Mesothelial cell of epicardium (in vitro differentiated cells): ENCODE measurements around the gene OR2T35. TPM values are rescaled to one million over a fixed set of nuclear protein-coding genes. Genes with fewer than 3 reads are reported as not detected.

Experiments used
- DNase-seq, 2 experiments: peaks; one replicate each; pipeline ENCODE4 v3.0.0; 2021; ENCODE audit warnings: low spot score in 2 of 2; ENCODE audit not compliant: unreplicated experiment in 2 of 2
- H3K27ac Mint-ChIP-seq: 2 replicates; pipeline ENCODE4 v1.8.0; 2021; ENCODE audit warnings: mixed read lengths
- H3K27me3 Mint-ChIP-seq: 2 replicates; pipeline ENCODE4 v1.8.0; 2021; ENCODE audit warnings: low read depth, mixed read lengths
- H3K36me3 Mint-ChIP-seq: 2 replicates; pipeline ENCODE4 v1.8.0; 2021; ENCODE audit warnings: mixed read lengths
- H3K4me1 Mint-ChIP-seq: 2 replicates; pipeline ENCODE4 v1.8.0; 2021; ENCODE audit warnings: mixed read lengths
- H3K4me3 Mint-ChIP-seq: 2 replicates; pipeline ENCODE4 v1.8.0; 2021; ENCODE audit warnings: mild to moderate bottlenecking, moderate library complexity, mixed read lengths
- H3K9me3 Mint-ChIP-seq: 2 replicates; pipeline ENCODE4 v1.8.0; 2021; ENCODE audit warnings: mixed read lengths
- CTCF ChIP-seq: fragments of 200-600 bp; sonication (generic); IDR thresholded peaks from one replicate; pipeline ENCODE4 v1.5.0; 2021; ENCODE audit warnings: antibody characterized with exemption; ENCODE audit not compliant: unreplicated experiment
- total RNA-seq: library from RNA; stranded (reverse); gene quantifications from 3 replicates; pipeline ENCODE4 v1.2.1, GENCODE V29; 2021

Gene OR2T35
- total RNA-seq, 1 donor from 2014 or later, result not detected

- H3K27ac Mint-ChIP-seq, result no peak overlapping the region
- no peak for TF ChIP-seq CTCF
- DNase-seq, result no peak
- no peak overlapping the region for H3K4me3 Mint-ChIP-seq
- H3K9me3 Mint-ChIP-seq, result peaks cover 79% of the 10 kb centered on the region
- H3K4me1 Mint-ChIP-seq, result no peaks in the 10 kb centered on the region
- H3K36me3 Mint-ChIP-seq, result no peaks in the 10 kb centered on the region
- H3K27me3 Mint-ChIP-seq, result no peaks in the 10 kb centered on the region
Measured at GRCh38 chr1:248589334-248589733, 55.7 kb downstream of the OR2T35 start.

Other genes with a start within 250 kb of the OR2T35 start
- not detected in 3 replicates for gene OR2T1, start 242.2 kb downstream of the OR2T35 start, total RNA-seq
- gene OR2T2, start 199.6 kb downstream of the OR2T35 start, total RNA-seq, result not detected in 3 replicates
- not detected in 3 replicates for gene OR2T3, start 171.9 kb downstream of the OR2T35 start, total RNA-seq
- gene OR2T5, start 156.7 kb downstream of the OR2T35 start, total RNA-seq, result not detected in 3 replicates
- 0.04 TPM in 1 of 3 replicates, not detected in the others for gene OR2G6, start 137.2 kb downstream of the OR2T35 start, total RNA-seq
- not detected in 3 replicates for gene OR2T29, start 82.5 kb downstream of the OR2T35 start, total RNA-seq
- gene OR2T34, start 70.5 kb downstream of the OR2T35 start, total RNA-seq, result not detected in 3 replicates
- gene OR2T10, start 47.6 kb downstream of the OR2T35 start, total RNA-seq, result not detected in 3 replicates
- gene OR2T11, start 10.2 kb downstream of the OR2T35 start, total RNA-seq, result not detected in 3 replicates
- gene OR2T27, start 10.2 kb upstream of the OR2T35 start, total RNA-seq, result not detected in 3 replicates
- gene OR14I1, start 57.5 kb upstream of the OR2T35 start, total RNA-seq, result not detected in 3 replicates
- gene LYPD8, start 110.5 kb upstream of the OR2T35 start, total RNA-seq, result not detected in 3 replicates
- 24.9 to 26.9 TPM (median 26.2 TPM) in 3 replicates for gene SH3BP5L, start 180.6 kb upstream of the OR2T35 start, total RNA-seq
- 36.1 to 40.9 TPM (median 38.2 TPM) in 3 replicates for gene ZNF672, start 192.9 kb upstream of the OR2T35 start, total RNA-seq
- 78.9 to 84.2 TPM (median 80.1 TPM) in 3 replicates for gene ZNF692, start 213.8 kb upstream of the OR2T35 start, total RNA-seq